GM19025 (cell line): ENCODE measurements around the gene NRAP.
"Not testable (repeated sequence)": the region's sequence is repeated elsewhere in the genome, so short reads cannot be mapped to it uniquely, and the experiment has no call there.

Experiments used
- ATAC-seq: cut with Tn5 transposase; IDR thresholded peaks from one replicate; pipeline ENCODE4 v1.9.1; 2021; ENCODE audit warnings: mild to moderate bottlenecking, low read depth, moderate library complexity; ENCODE audit not compliant: unreplicated experiment

Gene NRAP

DNA sequence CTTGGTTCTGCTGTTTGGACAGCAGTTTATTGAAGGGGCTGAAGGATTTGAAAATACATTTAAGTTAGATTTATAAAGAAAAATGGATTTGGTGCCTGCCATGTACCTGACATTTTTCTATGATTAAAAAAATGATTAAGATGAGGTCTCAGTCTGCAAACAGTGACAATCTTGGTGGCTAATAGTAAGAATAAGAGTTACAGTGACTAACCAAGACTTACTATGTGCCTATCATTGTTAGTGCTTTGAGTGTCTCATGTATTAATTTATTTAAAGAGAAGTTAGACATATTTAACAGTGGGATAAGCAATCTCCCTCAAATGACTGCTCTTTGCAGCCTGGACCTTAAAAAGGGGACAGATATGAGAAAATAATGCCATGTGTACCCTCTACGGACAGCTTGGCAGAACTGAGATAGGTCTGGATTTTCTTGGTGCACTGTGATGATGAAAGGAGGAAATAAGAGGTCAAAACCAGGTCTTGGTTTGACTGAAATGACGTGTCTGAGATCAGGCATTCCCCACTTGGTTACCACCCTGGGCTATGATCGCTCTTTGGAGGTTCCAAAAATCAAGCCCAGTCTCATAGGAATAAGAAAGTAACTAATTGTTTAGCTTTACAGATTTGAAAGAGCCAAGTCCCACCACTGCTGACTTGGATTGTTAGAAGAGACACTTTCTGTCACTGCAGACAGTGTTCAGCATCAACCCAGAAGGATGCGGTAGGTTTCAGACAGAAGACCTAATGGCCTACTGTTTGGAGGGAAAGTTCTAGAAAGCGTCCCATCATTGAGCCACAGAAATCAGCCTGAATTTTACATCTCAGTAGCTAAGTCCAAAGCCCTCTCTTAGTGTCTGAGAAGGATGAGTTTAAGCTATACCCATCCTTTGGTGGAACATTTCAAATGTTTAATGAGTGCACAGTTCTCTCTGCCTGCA is 18.0 kb upstream of the NRAP start:
- ATAC-seq, result peak; percentile 52

DNA sequence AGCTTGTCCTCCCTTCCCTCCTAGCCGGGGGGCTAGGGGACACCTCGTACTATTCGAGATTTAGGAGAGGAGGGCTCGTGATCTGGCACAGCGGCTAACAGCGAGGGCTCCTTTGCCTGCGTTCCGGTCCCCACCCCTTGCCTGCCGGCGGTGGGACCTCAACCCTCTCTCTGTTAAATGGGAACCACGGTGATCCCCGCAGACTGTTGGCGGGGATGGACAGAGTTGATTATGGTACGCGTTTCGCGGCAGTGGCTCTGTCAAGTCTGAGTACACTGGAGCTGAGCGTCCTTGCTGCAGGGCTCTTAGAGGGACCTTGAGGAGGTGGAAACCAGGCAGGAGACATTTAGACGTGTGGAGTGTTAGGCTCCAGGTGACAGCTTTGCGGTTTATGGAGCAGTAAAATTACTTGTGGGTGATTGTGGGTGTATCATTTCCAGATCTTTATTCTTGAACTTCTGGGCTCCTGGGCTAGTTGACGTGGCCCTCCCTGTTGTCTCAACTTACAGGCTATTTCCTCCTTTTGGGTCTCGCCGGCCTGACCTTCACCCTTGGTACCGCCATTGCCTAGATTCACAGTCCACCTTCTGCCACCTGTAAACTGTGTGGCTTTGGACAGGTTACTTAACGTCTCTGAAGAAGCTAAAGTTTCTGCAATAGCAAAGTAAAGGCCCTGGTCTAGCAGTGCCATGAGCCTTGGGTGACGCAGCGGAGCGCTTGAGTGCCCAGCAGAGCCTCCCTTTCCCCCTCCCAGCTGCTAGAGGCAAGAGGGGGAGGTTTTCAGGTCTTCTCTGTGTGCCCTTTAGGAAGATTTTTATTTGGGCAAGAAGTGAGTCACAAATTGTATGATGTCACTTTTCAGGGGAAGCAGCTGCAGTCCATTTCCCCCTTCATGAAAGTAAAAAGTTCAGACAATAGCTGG is 16.6 kb upstream of the NRAP start:
- ATAC-seq, result peak; percentile 2

DNA sequence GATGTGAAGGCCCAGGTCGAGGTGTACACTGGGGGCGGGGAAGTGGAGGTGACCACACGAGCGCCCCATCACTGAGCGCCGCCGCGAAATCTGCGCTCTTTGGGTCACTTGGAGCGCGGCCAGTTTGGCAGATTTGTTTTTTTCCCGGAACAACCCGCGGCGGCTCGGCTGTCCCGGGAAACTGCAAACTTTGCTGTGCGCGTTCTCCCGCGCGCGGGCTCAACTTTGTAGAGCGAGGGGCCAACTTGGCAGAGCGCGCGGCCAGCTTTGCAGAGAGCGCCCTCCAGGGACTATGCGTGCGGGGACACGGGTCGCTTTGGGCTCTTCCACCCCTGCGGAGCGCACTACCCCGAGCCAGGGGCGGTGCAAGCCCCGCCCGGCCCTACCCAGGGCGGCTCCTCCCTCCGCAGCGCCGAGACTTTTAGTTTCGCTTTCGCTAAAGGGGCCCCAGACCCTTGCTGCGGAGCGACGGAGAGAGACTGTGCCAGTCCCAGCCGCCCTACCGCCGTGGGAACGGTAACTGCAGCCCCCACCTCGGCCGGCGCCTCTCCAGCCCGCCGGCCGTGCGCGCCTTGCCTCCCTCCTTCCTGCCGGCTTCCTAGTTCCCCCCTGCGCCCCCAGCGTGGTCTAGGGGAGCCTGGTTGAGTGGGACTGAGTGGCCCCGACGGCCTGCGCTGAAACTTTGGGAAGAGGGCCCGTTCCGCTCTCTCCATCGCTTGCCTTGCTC is 15.8 kb upstream of the NRAP start, which contains the start of gene CASP7:
Gene CASP7 (plus strand): TSS at position 450 of the 727 bp plus-strand sequence. CDS start 17,582 bp downstream, outside the sequence.
- ATAC-seq, result peak; percentile 65

DNA sequence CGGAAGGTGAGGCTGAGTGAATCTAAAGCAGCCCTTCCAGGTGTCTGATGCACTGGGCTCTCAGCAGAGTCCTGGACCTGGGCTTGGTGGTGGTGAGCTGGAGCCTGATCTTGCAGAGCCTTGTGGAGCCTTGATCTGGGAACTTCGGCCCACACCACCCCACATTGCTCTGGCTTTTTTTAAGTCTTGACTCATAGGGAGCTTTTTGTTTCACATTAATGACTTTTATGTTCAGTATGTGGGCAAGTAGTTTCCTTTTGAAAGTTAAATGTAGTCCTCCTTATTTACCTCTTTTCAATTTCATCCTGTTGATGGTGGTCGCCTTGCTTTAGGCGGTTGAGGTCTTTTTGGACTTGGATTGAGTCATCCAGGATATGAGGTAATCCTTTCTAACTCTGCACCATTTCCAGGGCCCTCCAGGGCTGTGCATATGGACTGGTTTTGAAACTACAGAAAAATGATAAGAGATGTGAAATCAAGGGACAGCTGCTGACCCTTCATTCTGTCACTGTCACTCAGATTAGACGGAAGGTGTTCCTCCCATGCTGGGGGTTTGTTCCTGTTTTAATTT is 2.9 kb upstream of the NRAP start:
- ATAC-seq, result peak; percentile 75

DNA sequence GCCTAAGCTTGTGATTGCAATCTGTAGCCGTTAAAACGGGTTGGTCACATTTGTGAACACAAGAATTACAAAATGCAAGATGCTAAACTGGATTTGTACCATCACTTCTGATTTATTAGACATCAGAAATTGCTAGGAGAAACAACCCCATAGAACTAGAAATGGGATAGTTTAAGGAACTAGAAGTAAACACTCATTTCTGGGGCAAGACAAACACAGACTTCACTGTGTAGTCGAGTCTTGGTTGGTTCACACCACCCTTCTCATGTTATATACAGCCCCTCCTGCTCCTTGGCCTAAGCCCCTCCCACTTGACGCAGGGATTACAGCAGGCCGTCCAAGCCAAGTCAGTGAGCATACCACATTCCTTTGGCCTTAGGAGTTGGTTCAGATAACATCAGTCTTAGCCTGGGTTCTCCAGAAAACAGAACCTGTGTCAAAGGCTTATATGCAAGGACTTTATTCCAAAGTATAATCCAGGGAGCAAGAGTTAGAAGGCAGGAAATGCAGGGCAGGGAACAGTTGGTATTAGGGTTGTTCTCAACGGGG is 2.0 kb upstream of the NRAP start:
- no peak for ATAC-seq

DNA sequence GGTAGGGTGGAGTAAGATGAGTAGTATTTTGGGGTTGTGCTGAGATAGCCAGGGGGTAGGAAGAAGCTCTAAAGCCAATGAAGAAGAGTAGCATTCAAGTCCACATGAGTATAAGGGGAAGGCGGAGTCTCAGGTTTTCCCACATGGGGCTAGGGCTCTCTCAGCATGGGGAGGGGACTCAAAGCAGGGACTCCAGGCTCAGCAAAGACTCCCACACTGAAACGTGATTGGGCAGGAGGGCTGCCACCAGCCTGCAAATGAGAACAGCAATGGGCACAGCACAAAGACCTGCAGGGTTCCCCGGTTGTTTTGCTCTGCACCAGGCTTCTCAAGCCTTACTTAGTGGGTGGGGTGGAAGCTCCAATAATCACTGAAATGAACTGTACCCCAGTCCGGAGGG is 1.5 kb upstream of the NRAP start:
- no peak for ATAC-seq

DNA sequence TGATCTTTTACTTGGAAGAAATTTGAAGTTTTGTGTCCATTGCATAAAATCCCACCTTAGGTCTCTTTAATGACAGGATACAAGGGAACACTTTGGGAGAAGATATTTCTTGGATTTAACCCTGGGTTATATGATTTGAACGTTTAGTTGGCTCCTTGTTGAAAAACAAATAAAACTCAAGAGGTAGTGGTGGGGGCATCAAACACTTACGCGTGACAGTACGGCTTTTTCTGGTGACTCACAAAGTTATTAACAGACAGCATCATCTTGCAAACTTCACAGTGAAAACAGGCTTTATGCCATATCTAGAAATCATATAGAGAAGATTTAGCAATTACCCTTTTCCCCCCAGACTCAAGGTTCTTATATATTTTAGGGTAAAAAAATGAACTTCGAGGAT is 699 bp downstream of the NRAP start:
- ATAC-seq, result no peak

DNA sequence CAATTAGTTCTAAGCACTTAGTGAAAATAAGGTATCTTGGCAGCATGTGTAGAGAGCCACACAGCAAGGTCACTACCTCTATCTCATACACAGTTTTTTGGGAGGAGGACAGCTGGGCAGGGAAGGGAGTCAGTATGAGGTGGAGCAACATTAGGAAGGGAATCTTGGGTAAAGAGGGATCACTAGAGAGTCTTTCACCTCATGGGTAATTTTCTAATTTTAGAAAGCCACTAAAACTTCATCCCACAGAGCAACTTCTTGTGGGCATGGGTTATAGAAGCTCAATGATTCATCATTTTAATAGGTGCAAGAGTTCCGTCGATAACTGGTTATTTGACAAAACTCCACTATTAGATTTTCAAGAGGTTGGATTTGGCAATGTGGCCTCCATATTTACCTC is 2.5 kb downstream of the NRAP start:
- ATAC-seq, result no peak

DNA sequence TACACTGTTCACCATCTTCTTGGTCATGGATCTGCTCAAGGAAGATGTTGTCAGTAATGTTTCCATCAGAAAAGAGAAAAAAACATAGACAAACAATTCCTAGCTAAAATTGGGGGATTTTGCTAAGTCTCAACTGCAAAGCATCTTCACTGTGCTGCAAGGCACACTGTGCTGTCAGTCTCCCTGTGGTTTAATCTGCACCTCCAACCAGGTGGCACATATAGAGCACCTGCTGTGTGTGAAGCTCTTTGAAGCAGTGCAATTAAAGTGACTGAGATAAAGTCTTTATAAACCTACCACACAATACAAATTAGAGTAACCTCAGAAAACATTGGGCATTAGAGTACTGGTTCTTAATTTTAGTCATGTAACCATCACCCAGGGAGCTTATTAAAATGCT is 6.3 kb downstream of the NRAP start:
- no peak for ATAC-seq

DNA sequence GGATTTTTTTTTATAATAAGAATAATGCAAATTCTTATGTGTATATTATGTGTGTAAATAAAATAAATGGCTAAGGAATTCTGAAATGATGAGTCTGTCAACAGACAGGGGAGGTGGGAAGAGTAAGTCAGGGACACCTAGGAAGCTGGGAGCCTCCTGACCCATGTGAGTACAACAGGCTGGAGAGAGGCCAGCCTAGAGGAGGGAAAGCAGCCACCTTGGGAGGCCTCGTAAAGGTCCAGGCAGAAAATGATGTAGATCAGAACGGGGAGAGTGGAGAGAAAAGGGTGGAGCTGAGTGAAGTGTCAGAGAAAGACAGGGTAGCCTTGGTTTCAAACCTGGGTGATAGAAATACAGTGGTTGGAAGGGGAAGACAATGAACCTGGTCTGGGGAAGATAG is 6.9 kb downstream of the NRAP start:
- ATAC-seq, result no peak

DNA sequence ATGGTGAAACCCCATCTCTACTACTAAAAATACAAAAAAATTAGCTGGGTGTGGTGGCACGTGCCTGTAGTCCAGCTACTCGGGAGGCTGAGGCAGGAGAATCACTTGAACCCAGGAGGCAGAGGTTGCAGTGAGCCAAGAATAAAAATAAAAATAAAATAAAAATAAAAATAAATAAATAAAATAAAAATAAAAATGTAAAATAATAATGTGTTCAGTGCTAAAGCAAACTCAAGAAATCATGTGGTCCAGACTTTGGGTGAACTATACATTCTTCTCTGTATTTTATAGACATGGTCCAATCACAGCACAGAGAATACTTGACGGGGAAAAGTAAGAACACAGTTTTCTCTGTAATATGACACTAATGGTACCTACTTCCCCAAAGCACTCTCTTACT is 11.4 kb downstream of the NRAP start:
- not testable (repeated sequence) for ATAC-seq

DNA sequence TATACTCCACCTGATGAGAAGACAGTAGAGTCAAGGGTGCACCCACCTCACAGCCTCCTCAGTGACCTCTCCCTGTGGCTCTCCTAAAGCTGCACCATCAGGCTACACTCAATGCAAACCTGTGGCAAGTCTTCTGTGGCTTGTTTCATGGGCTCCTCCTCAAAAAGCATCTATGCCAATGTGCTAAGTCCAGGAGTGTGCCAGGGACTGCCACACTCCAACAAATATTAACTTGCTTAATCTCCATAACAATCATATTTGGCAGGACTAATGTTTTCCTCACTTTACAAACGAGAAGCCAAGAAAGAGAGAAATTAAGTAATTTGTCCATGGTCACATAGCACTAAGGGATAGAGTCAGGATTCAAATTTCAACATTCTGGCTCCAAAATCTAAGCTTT is 11.9 kb downstream of the NRAP start:
- ATAC-seq, result no peak

DNA sequence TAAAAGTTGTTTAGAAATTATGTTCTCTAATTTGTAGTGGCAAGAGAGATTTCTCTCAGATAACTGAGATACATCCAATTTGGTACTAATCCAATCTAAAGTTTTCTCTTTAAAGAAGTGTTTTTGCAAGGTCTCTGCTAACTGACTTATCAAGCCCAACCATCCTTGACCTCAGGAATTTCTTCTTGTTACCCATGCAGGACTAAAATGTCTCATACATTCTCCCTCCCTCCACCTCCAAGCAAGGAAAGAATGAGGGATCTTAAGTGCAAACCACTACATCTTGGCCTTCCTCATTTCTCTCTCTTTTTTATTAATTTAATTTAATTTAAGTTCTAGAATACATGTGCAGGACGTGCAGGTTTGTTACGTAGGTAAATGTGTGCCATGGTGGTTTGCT is 12.8 kb downstream of the NRAP start:
- ATAC-seq, result no peak

DNA sequence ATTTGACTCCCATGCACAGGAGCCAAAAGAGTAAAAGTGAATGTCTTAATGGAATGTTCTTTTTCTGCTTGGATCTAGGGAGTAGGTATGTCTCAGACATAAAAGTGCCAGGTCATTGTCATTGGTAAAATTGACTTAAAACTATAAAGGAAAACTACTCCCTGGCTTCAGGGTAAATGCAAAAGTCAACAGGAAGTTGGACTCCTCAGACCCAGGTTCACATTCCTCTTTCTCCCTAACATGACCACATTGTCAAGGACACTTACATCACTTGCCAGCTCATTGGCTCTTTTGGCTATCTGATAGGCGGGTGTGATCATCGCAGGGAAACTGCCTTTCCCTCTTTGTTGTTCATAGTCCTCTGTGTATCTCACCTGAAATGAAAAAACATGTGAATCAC is 13.7 kb downstream of the NRAP start:
- no peak for ATAC-seq

DNA sequence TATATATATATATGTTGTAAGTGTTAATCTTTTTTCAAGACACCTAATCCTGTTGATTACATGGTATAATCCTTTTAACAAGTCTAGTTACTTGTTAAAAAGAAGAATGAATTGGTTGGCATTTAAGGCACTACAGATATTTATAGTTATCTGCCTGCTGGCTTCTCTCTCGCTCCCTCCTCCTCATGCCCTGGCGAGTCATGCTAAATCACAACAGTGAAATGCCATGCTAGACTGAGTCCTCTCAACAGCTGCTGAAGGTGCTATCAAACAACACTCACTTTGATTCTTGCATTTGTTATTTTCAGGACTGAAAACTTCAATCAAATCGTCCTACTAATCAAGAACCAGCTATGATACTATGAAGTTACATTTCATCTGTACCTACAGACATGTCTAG is 15.4 kb downstream of the NRAP start:
- ATAC-seq, result no peak

DNA sequence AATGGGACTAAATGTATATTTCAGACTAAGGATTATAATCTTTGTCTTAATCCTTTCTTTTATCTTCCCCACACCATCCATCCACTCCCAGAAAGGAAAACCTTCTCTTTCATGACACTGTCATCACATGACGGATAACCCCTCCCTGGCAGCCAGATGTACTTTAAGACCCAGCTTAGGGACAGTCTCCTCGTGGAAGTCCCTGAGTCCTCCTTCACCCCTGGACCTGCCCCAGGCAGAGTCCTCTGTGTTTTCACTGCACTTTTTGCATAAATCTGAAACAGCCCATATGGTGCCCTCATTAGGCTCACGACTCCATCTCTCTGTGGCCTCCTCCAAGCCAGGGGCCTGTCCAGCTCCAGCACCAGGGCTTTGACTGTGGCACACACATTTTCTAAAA is 16.0 kb downstream of the NRAP start:
- ATAC-seq, result no peak

DNA sequence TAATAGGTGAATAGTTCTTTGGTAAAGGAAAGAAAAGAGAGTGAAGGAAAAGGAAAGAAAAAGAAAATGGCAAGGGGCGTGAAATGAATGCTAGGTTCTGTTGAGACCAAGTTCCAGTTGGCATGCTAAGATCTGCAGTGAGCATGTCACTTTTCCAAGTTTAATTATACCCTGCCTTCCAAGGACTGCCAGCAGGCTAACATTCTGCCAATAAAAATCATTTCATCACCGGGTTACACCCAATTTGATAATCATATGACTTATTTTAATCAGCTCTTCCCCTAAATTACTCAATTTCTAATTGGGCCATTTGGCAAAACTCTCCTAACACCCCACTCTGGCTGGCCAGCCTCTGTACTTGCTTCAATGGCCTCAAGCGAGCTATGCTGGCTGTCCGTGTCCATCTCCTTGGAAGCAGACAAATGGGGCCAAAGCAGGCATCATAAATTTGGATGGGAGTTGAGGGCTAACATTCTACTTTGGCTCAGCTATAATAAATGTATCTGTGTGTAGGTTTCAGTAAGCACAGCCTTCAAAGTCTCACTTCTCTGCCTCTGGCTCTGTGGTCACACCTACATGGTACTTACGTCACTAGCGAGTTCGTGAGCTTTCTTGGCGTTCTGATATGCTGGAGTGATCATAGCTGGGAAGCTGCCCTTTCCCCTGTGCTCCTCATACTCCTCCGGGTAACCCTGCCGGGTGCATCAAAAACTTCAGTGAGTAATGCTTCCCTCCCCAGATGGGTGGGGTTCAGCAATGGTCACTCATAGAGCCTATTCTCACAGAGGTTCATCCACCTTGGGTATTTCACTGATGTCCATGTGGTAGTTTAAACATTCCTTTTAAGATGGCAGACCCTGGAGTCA is 17.3 kb downstream of the NRAP start:
- no peak for ATAC-seq

DNA sequence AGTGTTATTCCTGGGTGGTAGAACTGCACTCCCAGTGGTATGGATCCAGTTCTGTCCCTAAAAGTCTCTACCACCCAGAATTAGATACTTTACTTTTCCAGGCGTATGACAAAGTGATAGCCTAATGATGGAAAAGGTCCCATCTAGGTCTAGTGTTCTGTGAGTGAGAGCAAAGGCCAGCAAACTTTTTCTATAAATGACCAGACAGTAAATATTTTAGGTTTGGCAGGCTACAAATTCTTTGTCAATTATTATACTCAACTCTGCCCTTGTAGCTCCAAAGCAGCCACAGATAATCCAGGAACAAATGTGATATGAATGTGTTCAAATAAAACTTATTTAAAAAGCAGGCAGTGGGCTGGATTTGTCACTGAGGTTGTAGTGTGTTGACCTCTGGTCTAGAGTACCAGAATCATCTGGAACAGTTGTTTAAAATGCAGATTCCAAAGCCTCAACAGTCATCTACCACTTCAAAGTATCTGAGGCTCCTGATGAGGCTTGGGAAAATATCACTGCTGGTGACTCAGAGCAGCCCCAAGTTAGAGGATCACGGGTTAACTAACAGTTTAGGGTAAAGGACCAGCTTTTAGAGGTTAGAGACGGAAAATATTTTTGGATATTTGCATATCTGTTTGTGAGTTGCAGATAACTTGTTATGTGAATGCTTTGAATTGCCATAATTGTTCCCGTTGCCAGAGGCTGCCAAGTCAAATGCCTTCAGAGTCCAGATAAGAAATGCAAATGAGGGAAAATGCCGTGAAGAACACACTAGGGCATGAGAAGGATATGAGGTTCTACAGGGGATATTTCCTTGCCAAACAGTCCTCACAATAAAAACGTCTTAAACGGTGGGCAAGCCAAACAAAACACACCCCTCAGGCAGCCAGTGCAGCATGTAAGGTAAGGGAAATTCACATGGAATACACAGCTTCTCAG is 19.4 kb downstream of the NRAP start:
- ATAC-seq, result no peak
